GM12878 (cell line): ENCODE results near the gene DAAM1. TPM values are rescaled to one million over a fixed set of nuclear protein-coding genes. Genes with fewer than 3 reads are reported as not detected.

Source experiments
- ATAC-seq: fragments of 200-7000 bp; cut with Tn5 transposase; 3 replicates; pipeline ENCODE4 v1.9.1; 2020; ENCODE audit warnings: mild to moderate bottlenecking, moderate library complexity
- BruUV-seq: library from RNA; stranded (reverse); fragments of 400-500 nt; replicated peaks from 2 replicates; lab custom pipeline; 2021; lab: Mats Ljungman, UMichigan
- CTCF ChIA-PET: fragments of 300-600 bp; sonication (Branson Sonifier 250); formaldehyde crosslinking; extraction: SDS; loops from one replicate; lab custom pipeline; 2021; ENCODE audit warnings: inconsistent platforms; lab: Yijun Ruan, JAX
- POLR2A ChIA-PET: fragments of 350-600 bp; formaldehyde crosslinking; extraction: SDS; loops from one replicate; lab custom pipeline; 2021; ENCODE audit warnings: inconsistent platforms; lab: Charles Lee
- RAD21 ChIA-PET: fragments of 300-600 bp; sonication (Branson Sonifier 250); formaldehyde crosslinking; loops from one replicate; lab custom pipeline; 2023; ENCODE audit warnings: antibody characterized with exemption; ENCODE audit not compliant: unreplicated experiment; lab: Charles Lee
- SMC1A ChIA-PET: fragments of 300-600 bp; sonication (Branson Sonifier 250); formaldehyde crosslinking; loops from one replicate; lab custom pipeline; 2023; ENCODE audit not compliant: unreplicated experiment, uncharacterized antibody; lab: Charles Lee
- DNase-seq: peaks from one replicate; pipeline ENCODE4 v3.0.0-alpha.2; 2011; ENCODE audit warnings: low read depth, low spot score
- FAIRE-seq: peaks from 3 replicates; lab custom pipeline; 2011; peaks lifted over from hg19 to GRCh38; lab: Jason Lieb, UNC
- H2AFZ ChIP-seq: 2 replicates; pipeline ENCODE4 v1.6.0; 2011; ENCODE audit warnings: low read depth, low read length, control low read depth; ENCODE audit not compliant: control insufficient read depth
- H3K27ac ChIP-seq: 2 replicates; pipeline ENCODE4 v1.5.1; 2011; ENCODE audit warnings: control low read depth; ENCODE audit not compliant: control insufficient read depth, insufficient read depth
- H3K27me3 ChIP-seq, 2 experiments: replicated peaks in 1 of 2; 2 replicates each; pipeline versions ENCODE4 v1.6.0 to v1.6.1; 2011; ENCODE audit warnings: low read length in 1 of 2; ENCODE audit not compliant: control insufficient read depth in 2 of 2, insufficient read depth in 2 of 2
- H3K36me3 ChIP-seq, 2 experiments: 2 replicates each; pipeline ENCODE4 v1.5.1; 2011; ENCODE audit warnings: low read length in 1 of 2; ENCODE audit not compliant: control insufficient read depth in 2 of 2, insufficient read depth in 2 of 2
- H3K4me1 ChIP-seq: 2 replicates; pipeline ENCODE4 v1.6.1; 2011; ENCODE audit warnings: mild to moderate bottlenecking, low read length, moderate library complexity, mixed read lengths; ENCODE audit not compliant: control insufficient read depth, insufficient read depth
- H3K4me2 ChIP-seq: 2 replicates; pipeline ENCODE4 v1.6.0; 2011; ENCODE audit warnings: control low read depth; ENCODE audit not compliant: control insufficient read depth, insufficient read depth
- H3K4me3 ChIP-seq: fragments of 200-600 bp; sonication (generic); 2 replicates; pipeline ENCODE4 v1.5.1; 2016
- H3K79me2 ChIP-seq: 2 replicates; pipeline ENCODE4 v1.6.0; 2011; ENCODE audit warnings: low read length; ENCODE audit not compliant: control insufficient read depth, insufficient read depth
- H3K9ac ChIP-seq: 2 replicates; pipeline ENCODE4 v1.8.0; 2011; ENCODE audit warnings: low read length, control low read depth, mixed read lengths; ENCODE audit not compliant: control insufficient read depth, insufficient read depth
- H3K9me3 ChIP-seq: replicated peaks from 3 replicates; pipeline ENCODE4 v1.5.1; 2011; ENCODE audit warnings: mild to moderate bottlenecking, low read length; ENCODE audit not compliant: control insufficient read depth, insufficient read depth
- H4K20me1 ChIP-seq: 2 replicates; pipeline ENCODE4 v1.6.0; 2011; ENCODE audit not compliant: control insufficient read depth, insufficient read depth
- ATF7 ChIP-seq: fragments of 450-650 bp; IDR thresholded peaks from 2 replicates; pipeline ENCODE4 v1.6.1; 2016; ENCODE audit warnings: low read depth, mild to moderate bottlenecking
- POLR2AphosphoS5 ChIP-seq: IDR thresholded peaks from 2 replicates; pipeline ENCODE4 v1.6.1; 2011; ENCODE audit warnings: mild to moderate bottlenecking, low read length, inconsistent platforms
- WGBS: methylation state at CpG from one replicate; pipeline ENCODE4 v1.1.6; 2016; ENCODE audit warnings: low lambda C conversion rate; ENCODE audit not compliant: insufficient replicate concordance, insufficient coverage; ENCODE audit errors: missing lambda C conversion rate; 5-methylcytosine and 5-hydroxymethylcytosine counted together
- in situ Hi-C: fragments of 300-500 bp; cut with MboI; formaldehyde crosslinking; loops from 9 replicates; pipeline ENCODE4 v1.14.3; 2018; ENCODE audit warnings: mixed read lengths
- intact Hi-C: fragments of 100-400 bp; cut with micrococcal nuclease; formaldehyde crosslinking; loops from one replicate; pipeline ENCODE4 v1.14.2; 2022; ENCODE audit not compliant: unreplicated experiment
- polyA plus RNA-seq, 11 experiments: library from polyadenylated mRNA; depleted of rRNA in 4 of 11; unstranded in 6 of 11; stranded (reverse) in 5 of 11; fragments of >200 nt; fragmentation: Nextera tagmentation in 4 of 11; fragmentation: Illumina TruSeq in 1 of 11; extraction: Ambion mirVana in 4 of 11; extraction: Trizol in 1 of 11; gene quantifications; 1 replicate in 1 of 11; 2 replicates in 10 of 11; pipeline versions ENCODE4 v1.2.1 to v1.2.3, GENCODE V29; 2011 to 2016; ENCODE audit warnings: inconsistent platforms in 2 of 11, missing spikeins in 2 of 11, low read depth in 1 of 11
- total RNA-seq, 4 experiments: library from RNA; depleted of rRNA in 3 of 4; stranded (reverse); fragments of >200 nt in 3 of 4; fragmentation: Illumina TruSeq in 1 of 4; extraction: Trizol in 1 of 4; gene quantifications; 2 replicates each; pipeline versions ENCODE4 v1.2.1 to v1.2.3, GENCODE V29; 2013 to 2021
- TF ChIP-seq, protein P1 (sequence below): fragments of 450-650 bp; formaldehyde crosslinking; IDR thresholded peaks from 2 replicates; pipeline ENCODE4 v1.4.0; 2020; ENCODE audit warnings: mild to moderate bottlenecking, moderate library complexity

DAAM1 gene
- total and polyA plus RNA-seq, 10 of the 15 experiments (the other 5 are each of a cell fraction or from before 2014, with no cell fraction given), result 13.8 to 32.4 (median 24.2) TPM

DNA sequence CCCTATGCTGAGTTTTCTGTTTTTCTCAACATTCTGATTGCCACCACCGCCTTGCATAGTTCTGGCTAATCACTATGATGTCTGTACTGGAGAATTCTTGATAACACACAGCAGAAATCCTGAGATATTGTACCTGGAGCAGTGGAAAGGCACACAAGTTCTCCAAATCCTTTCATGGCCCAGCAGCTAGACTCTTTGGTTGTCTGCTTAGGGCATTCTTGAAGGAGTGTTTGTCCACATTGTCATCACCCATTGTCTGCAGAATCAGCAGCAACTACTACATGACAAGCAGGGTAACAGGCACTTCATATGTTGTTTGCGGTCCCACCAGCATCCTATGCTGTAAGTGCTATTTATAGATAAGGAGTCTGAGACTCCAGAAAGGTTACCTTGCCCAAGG lies 128.9 kb downstream of the DAAM1 start:
- ATAC-seq (no peak), FAIRE-seq (no peak), DNase-seq (no peak)
- ChIA-PET CTCF (no interaction called here), RAD21 (no interaction called here), POLR2A (no interaction called here), SMC1A (interaction anchor here (0.6 to 1.2 kb wide), 3 partner anchors 15 to 184 kb away, joined by 3 read pairs; no protein-coding TSS in a partner anchor)
- BruUV-seq, result no TSS peak
- no peak overlapping the region for H3K4me2 ChIP-seq
- TF ChIP-seq ATF7 (no peak), POLR2AphosphoS5 (no peak)
- TF ChIP-seq, protein P1, sequence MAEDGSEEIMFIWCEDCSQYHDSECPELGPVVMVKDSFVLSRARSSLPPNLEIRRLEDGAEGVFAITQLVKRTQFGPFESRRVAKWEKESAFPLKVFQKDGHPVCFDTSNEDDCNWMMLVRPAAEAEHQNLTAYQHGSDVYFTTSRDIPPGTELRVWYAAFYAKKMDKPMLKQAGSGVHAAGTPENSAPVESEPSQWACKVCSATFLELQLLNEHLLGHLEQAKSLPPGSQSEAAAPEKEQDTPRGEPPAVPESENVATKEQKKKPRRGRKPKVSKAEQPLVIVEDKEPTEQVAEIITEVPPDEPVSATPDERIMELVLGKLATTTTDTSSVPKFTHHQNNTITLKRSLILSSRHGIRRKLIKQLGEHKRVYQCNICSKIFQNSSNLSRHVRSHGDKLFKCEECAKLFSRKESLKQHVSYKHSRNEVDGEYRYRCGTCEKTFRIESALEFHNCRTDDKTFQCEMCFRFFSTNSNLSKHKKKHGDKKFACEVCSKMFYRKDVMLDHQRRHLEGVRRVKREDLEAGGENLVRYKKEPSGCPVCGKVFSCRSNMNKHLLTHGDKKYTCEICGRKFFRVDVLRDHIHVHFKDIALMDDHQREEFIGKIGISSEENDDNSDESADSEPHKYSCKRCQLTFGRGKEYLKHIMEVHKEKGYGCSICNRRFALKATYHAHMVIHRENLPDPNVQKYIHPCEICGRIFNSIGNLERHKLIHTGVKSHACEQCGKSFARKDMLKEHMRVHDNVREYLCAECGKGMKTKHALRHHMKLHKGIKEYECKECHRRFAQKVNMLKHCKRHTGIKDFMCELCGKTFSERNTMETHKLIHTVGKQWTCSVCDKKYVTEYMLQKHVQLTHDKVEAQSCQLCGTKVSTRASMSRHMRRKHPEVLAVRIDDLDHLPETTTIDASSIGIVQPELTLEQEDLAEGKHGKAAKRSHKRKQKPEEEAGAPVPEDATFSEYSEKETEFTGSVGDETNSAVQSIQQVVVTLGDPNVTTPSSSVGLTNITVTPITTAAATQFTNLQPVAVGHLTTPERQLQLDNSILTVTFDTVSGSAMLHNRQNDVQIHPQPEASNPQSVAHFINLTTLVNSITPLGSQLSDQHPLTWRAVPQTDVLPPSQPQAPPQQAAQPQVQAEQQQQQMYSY (CRISPR knock-in tag), result no peak
- H3K4me1 ChIP-seq, result peaks cover 10% of the 10 kb centered on the region; the same call in 1 of the 2 replicates
- no peaks in the 10 kb centered on the region for H4K20me1 ChIP-seq
- H3K27ac ChIP-seq, result no peak overlapping the region
- H3K36me3 ChIP-seq, result no peaks in the 10 kb centered on the region
- intact Hi-C loops (no loop called here), in situ Hi-C loops (no loop called here)
- H3K9ac ChIP-seq, result no peak overlapping the region
- H2AFZ ChIP-seq, result no peak overlapping the region
- 97% methylated on average over 2 of the region's 2 CpGs for WGBS
- no peaks in the 10 kb centered on the region for H3K79me2 ChIP-seq
- H3K9me3 ChIP-seq, result no peaks in the 10 kb centered on the region
- no peak overlapping the region for H3K4me3 ChIP-seq
- no peaks in the 10 kb centered on the region for H3K27me3 ChIP-seq
